Prostate gland (tissue), 2 donors: ENCODE measurements around the gene NRM. TPM values are rescaled to one million over a fixed set of nuclear protein-coding genes. Genes with fewer than 3 reads are reported as not detected.
A peak's percentile ranks its signal among the peaks of the same experiment; 100 is the strongest.
"Not testable (repeated sequence)": the region's sequence is repeated elsewhere in the genome, so short reads cannot be mapped to it uniquely, and the experiment has no call there.

Experiments
- DNase-seq: peaks from one replicate; pipeline ENCODE4 v3.0.0-alpha.2; 2019; ENCODE audit warnings: low spot score
- H3K27ac ChIP-seq, 2 donors: fragments of 200-600 bp; sonication (generic); 2 replicates each; pipeline ENCODE4 v1.5.1; 2017 to 2019
- H3K27me3 ChIP-seq: fragments of 200-600 bp; sonication (generic); replicated peaks from 2 replicates; pipeline ENCODE4 v1.5.1; 2019; ENCODE audit not compliant: insufficient read depth
- H3K36me3 ChIP-seq, 2 donors: fragments of 200-600 bp; sonication (generic); 1 replicate in 1 of 2; 2 replicates in 1 of 2; pipeline versions ENCODE4 v1.5.1 to v1.8.1; 2017 to 2019
- H3K4me1 ChIP-seq: fragments of 200-600 bp; sonication (generic); replicated peaks from 2 replicates; pipeline ENCODE4 v1.5.1; 2019
- H3K4me3 ChIP-seq, 2 donors: fragments of 200-600 bp; sonication (generic); 2 replicates each; pipeline ENCODE4 v1.5.1; 2017 to 2019
- H3K9me3 ChIP-seq: fragments of 200-600 bp; sonication (generic); 2 replicates; pipeline ENCODE4 v1.5.1; 2017
- POLR2A ChIP-seq: fragments of 450-650 bp; IDR thresholded peaks from one replicate; pipeline ENCODE4 v1.6.1; 2016; ENCODE audit warnings: antibody characterized with exemption, mild to moderate bottlenecking
- POLR2AphosphoS5 ChIP-seq: sonication (generic); formaldehyde crosslinking; IDR thresholded peaks from one replicate; pipeline ENCODE4 v1.6.1; 2017; ENCODE audit warnings: antibody characterized with exemption
- WGBS: methylation state at CpG from one replicate; pipeline ENCODE4 v1.1.5; 2018; 5-methylcytosine and 5-hydroxymethylcytosine counted together
- intact Hi-C: fragments of 100-400 bp; cut with DNase I; formaldehyde crosslinking; loops from one replicate; pipeline ENCODE4 v1.14.2; 2022
- total RNA-seq, 2 donors: library from RNA; depleted of rRNA; stranded (reverse); fragments of >200 nt; gene quantifications; one replicate each; pipeline ENCODE4 v1.1.0, GENCODE V29; 2016
- TF ChIP-seq, protein P1 (sequence below), 4 experiments: fragments of 200-600 bp in 2 of 4; fragments of 450-650 bp in 2 of 4; sonication (generic) in 2 of 4; IDR thresholded peaks; 1 replicate in 3 of 4; 2 replicates in 1 of 4; pipeline ENCODE4 v1.5.1; 2016 to 2019; ENCODE audit warnings: antibody characterized with exemption in 4 of 4, mild to moderate bottlenecking in 2 of 4, moderate library complexity in 2 of 4

NRM gene
- total RNA-seq, 2 donors from 2014 or later, result 5.9 to 7.3 TPM

- no peak overlapping the region for H3K4me3 ChIP-seq
- no peaks in the 10 kb centered on the region for H3K27me3 ChIP-seq
- TF ChIP-seq POLR2AphosphoS5, result peak; percentile 84
- TF ChIP-seq, protein P1, sequence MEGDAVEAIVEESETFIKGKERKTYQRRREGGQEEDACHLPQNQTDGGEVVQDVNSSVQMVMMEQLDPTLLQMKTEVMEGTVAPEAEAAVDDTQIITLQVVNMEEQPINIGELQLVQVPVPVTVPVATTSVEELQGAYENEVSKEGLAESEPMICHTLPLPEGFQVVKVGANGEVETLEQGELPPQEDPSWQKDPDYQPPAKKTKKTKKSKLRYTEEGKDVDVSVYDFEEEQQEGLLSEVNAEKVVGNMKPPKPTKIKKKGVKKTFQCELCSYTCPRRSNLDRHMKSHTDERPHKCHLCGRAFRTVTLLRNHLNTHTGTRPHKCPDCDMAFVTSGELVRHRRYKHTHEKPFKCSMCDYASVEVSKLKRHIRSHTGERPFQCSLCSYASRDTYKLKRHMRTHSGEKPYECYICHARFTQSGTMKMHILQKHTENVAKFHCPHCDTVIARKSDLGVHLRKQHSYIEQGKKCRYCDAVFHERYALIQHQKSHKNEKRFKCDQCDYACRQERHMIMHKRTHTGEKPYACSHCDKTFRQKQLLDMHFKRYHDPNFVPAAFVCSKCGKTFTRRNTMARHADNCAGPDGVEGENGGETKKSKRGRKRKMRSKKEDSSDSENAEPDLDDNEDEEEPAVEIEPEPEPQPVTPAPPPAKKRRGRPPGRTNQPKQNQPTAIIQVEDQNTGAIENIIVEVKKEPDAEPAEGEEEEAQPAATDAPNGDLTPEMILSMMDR (IDR thresholded peaks at IDR 0.05), result peak; percentile 86 to 98 (median 98)
- no peak for TF ChIP-seq POLR2A
- intact Hi-C loops, result loop anchor here (1.0 to 5.0 kb wide), 2 partner anchors 43 to 203 kb away; partner anchors contain the start of gene DDR1
- peaks cover 2% of the 10 kb centered on the region for H3K4me1 ChIP-seq
- H3K27ac ChIP-seq, result peak overlapping the region in 1 of 2 donors; percentile 43
- peak; percentile 78 for DNase-seq
- H3K9me3 ChIP-seq, result no peaks in the 10 kb centered on the region
- H3K36me3 ChIP-seq, result peaks cover 0 to 11% of the 10 kb centered on the region in 2 donors
- WGBS, result 17% methylated on average over 31 of the region's 31 CpGs
Measured at GRCh38 chr6:30678964-30679726, 11.6 kb downstream of the NRM start.

GRCh38 chr6:30676660-30677285, 14.0 kb downstream of the NRM start:
- 72% methylated on average over 10 of the region's 10 CpGs for WGBS
- Histone ChIP-seq H3K27me3 (no peaks in the 10 kb centered on the region), H3K4me1 (no peaks in the 10 kb centered on the region), H3K4me3 (no peak overlapping the region), H3K27ac (no peak overlapping the region), H3K36me3 (peaks cover 0 to 11% of the 10 kb centered on the region in 2 donors), H3K9me3 (no peaks in the 10 kb centered on the region)
- no peak for DNase-seq
- intact Hi-C loops, result loop anchor here (5.0 kb wide), 1 partner anchor 206 kb away; the partner anchor contains the start of gene DDR1
- TF ChIP-seq POLR2AphosphoS5 (no peak), POLR2A (no peak)
- TF ChIP-seq, protein P1 (IDR thresholded peaks at IDR 0.05), result no peak

DNA sequence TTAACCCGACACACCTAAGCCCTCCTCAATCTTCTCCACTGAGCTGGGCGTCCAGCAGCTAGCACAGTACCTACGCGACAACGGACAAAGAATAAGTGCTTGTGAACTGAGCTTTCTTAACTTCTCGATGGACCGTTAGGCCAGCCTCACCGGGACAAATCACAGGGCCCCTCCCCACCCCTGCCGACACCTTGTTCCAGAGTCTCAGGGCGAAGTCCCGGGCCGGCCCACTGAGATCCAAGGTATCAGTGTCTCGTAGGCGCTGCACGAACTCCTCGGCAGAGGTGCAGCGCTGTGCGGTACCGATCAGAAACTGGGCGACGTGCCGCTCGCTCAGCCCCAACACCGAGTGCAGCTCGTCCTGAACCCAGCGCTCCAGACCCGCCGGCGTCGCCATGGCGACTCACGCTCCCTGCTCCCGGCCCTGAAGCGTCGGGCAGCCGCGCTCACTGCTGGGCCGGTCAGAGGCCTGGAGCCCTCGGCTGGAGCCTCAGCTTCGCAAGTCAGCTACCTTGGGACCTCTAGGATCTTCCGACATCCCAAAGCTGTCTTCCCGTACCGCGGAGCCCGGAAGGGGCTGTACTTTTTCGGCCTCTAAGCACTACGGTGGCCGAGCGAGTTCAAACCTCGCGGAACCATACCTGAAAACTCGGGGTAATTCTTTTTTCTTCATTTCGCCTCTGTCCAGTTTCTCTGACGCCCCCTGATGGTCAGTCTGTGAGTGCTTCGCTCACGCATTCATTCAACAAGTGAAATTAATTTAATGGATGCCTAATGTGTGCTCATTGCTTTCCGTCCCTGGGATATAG, 18.1 kb downstream of the NRM start, which contains the start of gene DHX16:
Gene DHX16 (minus strand): TSS at position 562 of the 809 bp plus-strand sequence. CDS start 165 bp downstream, at position 397.
- intact Hi-C loops, result no loop called here
- TF ChIP-seq, protein P1 (IDR thresholded peaks at IDR 0.05), result peak; percentile 82 to 94 (median 92)
- TF ChIP-seq POLR2AphosphoS5 (peak; percentile 99), POLR2A (peak; percentile 40)
- Histone ChIP-seq H3K36me3 (peaks cover 6 to 17% of the 10 kb centered on the region in 2 donors), H3K4me1 (no peaks in the 10 kb centered on the region), H3K27ac (peak within 1 kb of the TSS; percentile 62 to 70), H3K27me3 (no peaks in the 10 kb centered on the region), H3K4me3 (peak within 1 kb of the TSS; percentile 70 to 88), H3K9me3 (no peaks in the 10 kb centered on the region)
- DNase-seq, result peak; percentile 94
- WGBS, result under 1% methylated on average over 57 of the region's 57 CpGs

GRCh38 chr6:30670760-30671527, 19.8 kb downstream of the NRM start:
- H3K4me3 ChIP-seq, result no peak overlapping the region
- TF ChIP-seq POLR2A (no peak), POLR2AphosphoS5 (no peak)
- TF ChIP-seq, protein P1 (IDR thresholded peaks at IDR 0.05), result no peak
- no peak overlapping the region for H3K27ac ChIP-seq
- intact Hi-C loops, result no loop called here
- H3K9me3 ChIP-seq, result no peaks in the 10 kb centered on the region
- 84% methylated on average over 27 of the region's 27 CpGs for WGBS
- H3K36me3 ChIP-seq, result peaks cover 6% of the 10 kb centered on the region in 2 donors
- H3K4me1 ChIP-seq, result no peaks in the 10 kb centered on the region
- DNase-seq, result no peak
- no peaks in the 10 kb centered on the region for H3K27me3 ChIP-seq

- H3K27me3 ChIP-seq, H3K4me3 ChIP-seq, DNase-seq, H3K27ac ChIP-seq, H3K9me3 ChIP-seq, H3K4me1 ChIP-seq, intact Hi-C loops: not testable (repeated sequence)
- H3K36me3 ChIP-seq, result peaks cover 27 to 39% of the 10 kb centered on the region in 2 donors
- WGBS, result 88% methylated on average over 2 of the region's 2 CpGs
Measured at GRCh38 chr6:30666300-30666699, 24.5 kb downstream of the NRM start.
